BLaER1 treated with 17β-estradiol and CSF1 and Interleukin-3, amounts not matched to agents 10 nM and 100 nM (cell line): ENCODE measurements around the gene CYP46A1.
A peak's percentile ranks its signal among the peaks of the same experiment; 100 is the strongest.

Experiments
- H3K27ac ChIP-seq, 11 experiments: shearing (Covaris generic); formaldehyde crosslinking; 2 replicates each; pipeline ENCODE4 v1.8.1; 2022
- H3K27me3 ChIP-seq, 11 experiments: shearing (Covaris generic); formaldehyde crosslinking; 2 replicates each; pipeline ENCODE4 v1.8.1; 2022
- H3K36me3 ChIP-seq, 11 experiments: shearing (Covaris generic); formaldehyde crosslinking; 2 replicates each; pipeline ENCODE4 v1.8.1; 2022
- H3K4me1 ChIP-seq, 10 experiments: shearing (Covaris generic); formaldehyde crosslinking; 2 replicates each; pipeline ENCODE4 v1.8.1; 2022
- H3K4me2 ChIP-seq, 11 experiments: shearing (Covaris generic); formaldehyde crosslinking; 2 replicates each; pipeline ENCODE4 v1.8.1; 2022
- H3K4me3 ChIP-seq, 10 experiments: shearing (Covaris generic); formaldehyde crosslinking; 2 replicates each; pipeline ENCODE4 v1.8.1; 2022
- H3K9ac ChIP-seq, 11 experiments: shearing (Covaris generic); formaldehyde crosslinking; 2 replicates each; pipeline ENCODE4 v1.8.1; 2022
- H3K9me3 ChIP-seq, 11 experiments: shearing (Covaris generic); formaldehyde crosslinking; replicated peaks in 1 of 11; 2 replicates each; pipeline ENCODE4 v1.8.1; 2022
- H4K20me1 ChIP-seq, 11 experiments: shearing (Covaris generic); formaldehyde crosslinking; 2 replicates each; pipeline ENCODE4 v1.8.1; 2022
- Cebpa-rat ChIP-seq, 11 experiments: shearing (Covaris generic); IDR thresholded peaks; 2 replicates each; pipeline ENCODE4 v1.8.1; 2022

The CYP46A1 gene

GRCh38 chr14:99644723-99645544, 39.2 kb upstream of the CYP46A1 start, which contains the start of gene HHIPL1:
Gene HHIPL1, plus strand, starts transcription at chr14:99645129. Its CDS starts 79 bp downstream, at chr14:99645208.
- TF ChIP-seq Cebpa-rat (IDR thresholded peaks at IDR 0.05) = no peak
- H3K27me3 ChIP-seq = peaks cover 12 to 45% (median 37%) of the 10 kb centered on the region in 11 experiments
- peak within 1 kb of the TSS in 9 of 11 experiments; percentile 4 to 80 (median 57); a peak in 15 of 22 replicates for H3K9ac ChIP-seq
- peak within 1 kb of the TSS; percentile 46 to 87 (median 78) for H3K4me2 ChIP-seq
- peak within 1 kb of the TSS; percentile 41 to 69 (median 46) for H3K4me3 ChIP-seq
- H3K36me3 ChIP-seq = no peaks in the 10 kb centered on the region
- H3K9me3 ChIP-seq = no peaks in the 10 kb centered on the region
- H3K4me1 ChIP-seq = peaks cover 27 to 42% (median 33%) of the 10 kb centered on the region in 10 experiments
- peak within 1 kb of the TSS in 5 of 11 experiments; percentile 17 to 63 (median 52); a peak in 8 of 22 replicates for H3K27ac ChIP-seq
- peaks cover 0 to 4% (median 0%) of the 10 kb centered on the region in 11 experiments; a peak in 1 of 22 replicates for H4K20me1 ChIP-seq

- peaks cover 0 to 4% (median 0%) of the 10 kb centered on the region in 11 experiments; a peak in 1 of 22 replicates for H4K20me1 ChIP-seq
- H3K4me3 ChIP-seq = peak overlapping the region; percentile 41 to 69 (median 46); a peak in 16 of 20 replicates
- H3K9ac ChIP-seq = peak overlapping the region in 5 of 11 experiments; percentile 57 to 80 (median 70); a peak in 8 of 22 replicates
- peaks cover 12 to 45% (median 37%) of the 10 kb centered on the region in 11 experiments for H3K27me3 ChIP-seq
- TF ChIP-seq Cebpa-rat (IDR thresholded peaks at IDR 0.05) = no peak
- H3K4me1 ChIP-seq = peaks cover 27 to 42% (median 33%) of the 10 kb centered on the region in 10 experiments
- H3K4me2 ChIP-seq = peak overlapping the region; percentile 46 to 87 (median 78)
- no peaks in the 10 kb centered on the region for H3K36me3 ChIP-seq
- H3K27ac ChIP-seq = peak overlapping the region in 2 of 11 experiments; percentile 62 to 63; a peak in 3 of 22 replicates
- H3K9me3 ChIP-seq = no peaks in the 10 kb centered on the region
Observed at GRCh38 chr14:99645545-99646505, 38.3 kb upstream of the CYP46A1 start.

DNA sequence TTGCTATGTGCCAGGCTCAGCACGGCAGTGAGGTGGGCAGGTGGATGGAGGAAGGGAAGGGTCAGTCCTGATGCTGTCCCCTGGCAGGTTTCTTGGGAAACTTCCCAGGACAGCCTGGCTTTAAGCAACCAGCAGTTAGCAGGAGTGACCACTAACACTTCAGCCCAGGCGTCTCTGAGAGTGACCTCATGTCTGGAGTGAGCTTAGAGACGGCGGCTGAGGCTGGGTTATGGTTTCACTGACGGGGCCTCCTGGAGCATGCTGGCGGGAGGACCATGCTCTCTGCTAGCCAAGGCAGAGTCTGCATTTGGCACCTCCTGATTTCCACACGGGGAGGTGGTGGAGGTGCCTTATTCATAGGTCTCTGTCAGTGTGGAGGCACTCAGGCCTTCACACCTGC, 36.7 kb upstream of the CYP46A1 start:
- no peak for TF ChIP-seq Cebpa-rat (IDR thresholded peaks at IDR 0.05)

DNA sequence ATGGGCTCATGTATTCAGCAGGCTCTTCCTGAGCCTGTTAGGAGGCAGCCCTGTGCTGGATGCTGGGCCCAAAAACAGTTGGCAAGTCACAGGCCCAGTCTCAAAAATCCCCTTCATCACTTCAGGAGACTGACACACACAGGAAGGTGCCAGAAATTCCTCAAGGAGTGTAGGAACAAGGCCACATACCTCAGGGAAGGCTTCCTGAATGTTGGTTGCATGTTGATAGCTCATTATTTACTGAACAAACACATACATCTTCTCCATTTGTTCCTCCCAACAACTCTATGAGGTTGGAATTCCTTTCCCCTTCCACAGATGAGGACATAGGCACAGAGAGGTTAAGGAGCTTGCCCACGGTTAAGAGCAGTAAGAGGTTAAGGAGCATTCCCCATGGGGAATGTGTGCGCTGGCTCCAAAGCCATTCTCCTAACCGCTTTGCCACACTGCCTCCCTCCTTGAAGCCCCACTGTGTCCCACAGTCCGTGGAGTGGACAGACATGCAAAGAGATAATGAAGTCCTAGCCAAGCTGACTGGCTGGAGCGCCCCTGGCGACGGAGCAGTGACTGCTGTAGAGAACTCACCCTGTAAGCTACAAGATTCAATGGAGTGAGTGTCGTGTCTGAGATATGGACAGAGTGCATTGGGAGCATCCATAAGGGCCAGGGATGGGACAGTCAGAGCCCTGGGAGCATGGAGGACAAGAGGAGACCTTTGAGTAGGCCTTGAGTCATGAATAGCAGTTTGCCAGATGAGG, 35.9 kb upstream of the CYP46A1 start:
- H3K4me1 ChIP-seq = peaks cover 34 to 52% (median 45%) of the 10 kb centered on the region in 10 experiments
- no peaks in the 10 kb centered on the region for H3K9me3 ChIP-seq
- peaks cover 12 to 40% (median 33%) of the 10 kb centered on the region in 11 experiments for H3K27me3 ChIP-seq
- no peak overlapping the region for H3K9ac ChIP-seq
- H3K4me3 ChIP-seq = no peak overlapping the region
- peak overlapping the region in 3 of 11 experiments; percentile 1 to 26 (median 18); a peak in 2 of 22 replicates for H3K4me2 ChIP-seq
- H4K20me1 ChIP-seq = peaks cover 0 to 4% (median 0%) of the 10 kb centered on the region in 11 experiments; a peak in 1 of 22 replicates
- no peaks in the 10 kb centered on the region for H3K36me3 ChIP-seq
- no peak overlapping the region for H3K27ac ChIP-seq
- no peak for TF ChIP-seq Cebpa-rat (IDR thresholded peaks at IDR 0.05)

More for the DNA sequence above, 36.7 kb upstream of the CYP46A1 start:
- H3K27me3 ChIP-seq = peaks cover 12 to 45% (median 37%) of the 10 kb centered on the region in 11 experiments
- no peaks in the 10 kb centered on the region for H3K36me3 ChIP-seq
- H3K4me1 ChIP-seq = peaks cover 34 to 51% (median 43%) of the 10 kb centered on the region in 10 experiments
- no peaks in the 10 kb centered on the region for H3K9me3 ChIP-seq
- no peak overlapping the region for H3K9ac ChIP-seq
- H3K27ac ChIP-seq = no peak overlapping the region
- H4K20me1 ChIP-seq = peaks cover 0 to 4% (median 0%) of the 10 kb centered on the region in 11 experiments; a peak in 1 of 22 replicates
- H3K4me3 ChIP-seq = no peak overlapping the region
- H3K4me2 ChIP-seq = peak overlapping the region in 3 of 11 experiments; percentile 1 to 18 (median 11); a peak in 2 of 22 replicates

GRCh38 chr14:99649219-99649618, 34.9 kb upstream of the CYP46A1 start:
- Histone ChIP-seq H3K9me3 (no peaks in the 10 kb centered on the region), H3K27ac (no peak overlapping the region), H3K9ac (no peak overlapping the region)

GRCh38 chr14:99649643-99650042, 34.5 kb upstream of the CYP46A1 start:
- H3K4me2 ChIP-seq = peak overlapping the region in 4 of 11 experiments; percentile 24 to 57 (median 32); a peak in 4 of 22 replicates
- no peak overlapping the region for H3K9ac ChIP-seq
- peaks cover 12 to 26% (median 19%) of the 10 kb centered on the region in 11 experiments for H3K27me3 ChIP-seq
- no peaks in the 10 kb centered on the region for H3K36me3 ChIP-seq
- no peaks in the 10 kb centered on the region for H3K9me3 ChIP-seq
- H4K20me1 ChIP-seq = no peaks in the 10 kb centered on the region
- TF ChIP-seq Cebpa-rat (IDR thresholded peaks at IDR 0.05) = no peak
- H3K4me1 ChIP-seq = peaks cover 30 to 54% (median 38%) of the 10 kb centered on the region in 10 experiments
- H3K27ac ChIP-seq = no peak overlapping the region
- no peak overlapping the region for H3K4me3 ChIP-seq

More at GRCh38 chr14:99649219-99649618, 34.9 kb upstream of the CYP46A1 start:
- H3K36me3 ChIP-seq = no peaks in the 10 kb centered on the region
- no peak overlapping the region for H3K4me3 ChIP-seq
- peaks cover 30 to 53% (median 39%) of the 10 kb centered on the region in 10 experiments for H3K4me1 ChIP-seq
- TF ChIP-seq Cebpa-rat (IDR thresholded peaks at IDR 0.05) = no peak
- H3K27me3 ChIP-seq = peaks cover 12 to 30% (median 23%) of the 10 kb centered on the region in 11 experiments
- H4K20me1 ChIP-seq = no peaks in the 10 kb centered on the region
- peak overlapping the region in 5 of 11 experiments; percentile 11 to 57 (median 31); a peak in 8 of 22 replicates for H3K4me2 ChIP-seq

DNA sequence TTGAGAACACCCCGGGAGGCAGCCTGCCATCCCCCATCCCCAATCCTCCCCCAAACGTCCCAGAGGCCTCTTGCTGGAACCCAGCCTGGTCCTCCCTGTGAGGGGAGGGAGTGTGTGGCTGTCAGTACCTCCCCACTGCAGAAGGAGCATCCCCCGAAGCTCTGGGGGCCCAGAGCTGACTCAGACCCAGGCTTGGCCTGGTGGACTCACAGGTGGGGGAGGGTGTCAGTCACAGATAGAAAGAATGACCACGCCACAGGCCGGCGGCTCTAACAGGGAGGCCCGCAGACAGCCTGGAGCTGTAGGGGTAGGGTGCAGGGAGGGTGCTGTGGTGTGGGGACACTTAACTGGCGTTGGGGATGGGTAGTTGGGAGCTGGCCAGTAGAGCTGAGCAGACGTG, 33.9 kb upstream of the CYP46A1 start:
- no peak overlapping the region for H3K4me2 ChIP-seq
- no peak overlapping the region for H3K4me3 ChIP-seq
- no peak for TF ChIP-seq Cebpa-rat (IDR thresholded peaks at IDR 0.05)
- H3K27me3 ChIP-seq = peaks cover 11 to 20% (median 13%) of the 10 kb centered on the region in 11 experiments
- H3K9ac ChIP-seq = no peak overlapping the region
- no peak overlapping the region for H3K27ac ChIP-seq
- no peaks in the 10 kb centered on the region for H4K20me1 ChIP-seq
- H3K9me3 ChIP-seq = no peaks in the 10 kb centered on the region
- no peaks in the 10 kb centered on the region for H3K36me3 ChIP-seq
- peaks cover 25 to 48% (median 32%) of the 10 kb centered on the region in 10 experiments for H3K4me1 ChIP-seq
